ENCODE results near the gene PPP2R3C. TPM values are rescaled to one million over a fixed set of nuclear protein-coding genes. Genes with fewer than 3 reads are reported as not detected.
"Not testable (repeated sequence)": the region's sequence is repeated elsewhere in the genome, so short reads cannot be mapped to it uniquely, and the experiment has no call there.

The PPP2R3C gene
- total RNA-seq, 2 donors from 2014 or later = 24.4 to 24.6 TPM

- DNase-seq (no peak), ATAC-seq (no peak)
- intact Hi-C loops (cut with DNase I) = no loop called here
Observed at GRCh38 chr14:35073486-35073885, 48.3 kb downstream of the PPP2R3C start.

DNA sequence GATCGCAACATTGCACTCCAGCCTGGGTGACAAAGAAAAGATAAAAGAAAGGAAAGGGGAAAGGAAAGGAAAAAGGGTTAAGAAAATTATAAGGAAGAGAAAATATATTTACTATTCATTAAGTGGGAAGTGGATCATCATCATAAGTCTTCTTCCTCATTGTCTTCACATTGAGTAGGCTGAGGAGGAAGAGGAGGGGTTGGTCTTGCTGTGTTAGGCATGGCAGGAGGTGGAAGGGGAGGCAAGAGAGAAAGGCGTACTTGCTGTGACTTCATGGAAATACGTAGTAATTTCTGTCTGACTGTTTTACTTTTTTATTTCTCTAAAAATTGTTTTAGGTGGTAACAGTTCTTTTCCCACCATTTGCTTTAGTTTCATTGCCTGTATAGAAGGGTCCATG is 49.6 kb downstream of the PPP2R3C start:
- ATAC-seq = no peak
- intact Hi-C loops (cut with DNase I) = no loop called here
- DNase-seq = no peak

GRCh38 chr14:35068238-35069012 is 53.4 kb downstream of the PPP2R3C start:
- DNase-seq = no peak
- intact Hi-C loops (cut with DNase I) = no loop called here
- no peak for ATAC-seq

- DNase-seq; ATAC-seq; intact Hi-C loops (cut with DNase I): not testable (repeated sequence)
Observed at GRCh38 chr14:35065731-35066130, 56.1 kb downstream of the PPP2R3C start.

DNA sequence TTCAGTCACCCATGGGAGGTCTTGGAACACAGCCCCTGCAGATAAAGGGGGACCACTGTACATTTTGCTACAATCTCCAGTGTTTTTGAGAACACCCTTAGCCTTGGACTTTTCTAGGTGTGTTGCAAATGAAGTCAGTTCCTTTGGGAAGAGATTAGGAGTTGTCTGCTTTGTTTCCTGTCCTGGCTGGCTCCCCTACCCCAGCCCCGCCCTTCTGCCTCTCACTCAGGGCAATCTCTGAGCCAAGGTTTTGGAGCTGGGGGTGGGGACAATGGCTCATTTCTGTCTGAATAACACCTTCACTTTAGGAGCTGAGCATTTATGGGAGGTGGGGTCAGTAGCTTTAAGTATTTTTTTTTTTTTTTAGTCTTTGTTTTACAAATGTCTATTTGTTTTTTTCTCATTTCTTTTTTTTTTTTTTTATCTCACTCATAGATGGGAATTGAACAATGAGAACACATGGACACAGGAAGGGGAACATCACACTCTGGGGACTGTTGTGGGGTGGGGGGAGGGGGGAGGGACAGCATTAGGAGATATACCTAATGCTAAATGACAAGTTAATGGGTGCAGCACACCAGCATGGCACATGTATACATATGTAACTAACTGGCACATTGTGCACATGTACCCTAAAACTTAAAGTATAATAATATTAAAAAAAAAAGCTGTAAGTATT is 60.5 kb downstream of the PPP2R3C start:
- intact Hi-C loops (cut with DNase I) = not testable (repeated sequence)
- peak; percentile 74 to 91 for ATAC-seq
- peak; percentile 76 for DNase-seq

DNA sequence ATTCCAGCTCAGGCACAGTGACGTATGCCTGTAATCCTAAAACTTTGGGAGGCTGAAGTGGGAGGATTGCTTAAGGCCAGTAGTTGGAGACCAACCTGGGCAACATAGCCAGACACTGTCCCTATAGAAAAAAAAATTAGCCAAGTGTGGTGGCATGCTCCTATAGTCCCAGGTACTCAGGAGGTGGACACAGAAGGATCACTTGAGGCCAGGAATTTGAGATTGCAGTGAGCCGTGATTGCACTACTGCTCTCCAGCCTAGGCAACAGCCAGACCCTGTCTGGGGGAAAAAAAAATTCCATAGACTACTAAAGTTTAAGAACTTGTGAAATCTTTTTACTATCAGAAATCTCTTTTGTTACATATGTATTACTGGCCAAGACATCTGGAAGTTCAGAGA is 69.2 kb downstream of the PPP2R3C start:
- intact Hi-C loops (cut with DNase I) = no loop called here
- DNase-seq (no peak), ATAC-seq (no peak)

- no peak for ATAC-seq
- intact Hi-C loops (cut with DNase I) = no loop called here
- DNase-seq = no peak
Observed at GRCh38 chr14:35051796-35052195, 70.0 kb downstream of the PPP2R3C start.

DNA sequence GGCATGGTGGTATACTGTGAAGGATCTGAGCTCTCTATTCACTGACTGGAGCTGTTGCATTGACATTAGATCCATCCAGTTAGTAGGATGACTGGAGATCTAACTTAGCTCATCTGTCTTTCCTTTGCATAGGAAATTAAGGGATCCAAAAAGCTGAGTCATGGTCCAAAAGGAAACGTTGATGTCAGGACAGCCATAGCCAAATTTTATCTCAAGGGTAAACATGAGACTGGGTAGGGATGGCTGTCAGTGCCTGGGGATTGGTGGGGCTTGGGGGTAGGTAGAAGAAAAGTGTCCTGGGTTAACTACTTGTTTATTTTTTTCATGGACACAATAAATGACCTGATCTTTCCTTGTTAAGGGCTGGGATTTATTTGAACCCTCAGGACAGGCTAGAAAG is 71.1 kb downstream of the PPP2R3C start:
- intact Hi-C loops (cut with DNase I) = no loop called here
- DNase-seq (no peak), ATAC-seq (peak in 1 of 2 donors; percentile 25)

DNA sequence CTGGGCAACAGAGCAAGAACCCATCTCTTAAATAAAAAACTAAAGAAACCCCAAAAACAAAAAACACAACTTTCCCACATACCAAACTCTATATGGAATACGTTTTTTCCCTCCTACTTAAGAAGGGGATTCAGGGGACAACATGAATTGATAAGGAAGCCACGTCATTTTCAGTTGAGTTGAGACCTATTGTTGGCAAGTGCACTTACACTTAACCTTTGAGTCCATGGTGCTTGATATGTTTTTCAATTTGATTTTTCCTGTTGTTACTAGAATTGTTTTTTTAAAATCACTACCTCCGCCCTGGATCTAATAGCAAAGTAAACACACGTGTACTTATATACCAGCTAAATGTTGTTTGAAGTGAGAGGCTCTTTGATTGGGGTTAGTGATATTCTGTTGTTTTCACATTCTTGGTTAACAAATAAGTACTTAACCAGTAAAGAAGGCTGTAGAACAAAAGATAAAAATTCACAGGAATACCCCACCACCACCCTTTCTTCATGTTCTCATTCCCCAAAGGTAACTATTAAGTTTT is 73.7 kb downstream of the PPP2R3C start:
- DNase-seq (no peak), ATAC-seq (no peak)
- intact Hi-C loops (cut with DNase I) = loop anchor here in 1 of 2 donors (2.0 to 5.0 kb wide), 3 partner anchors 73 to 359 kb away; partner anchors contain the start of gene PPP2R3C

GRCh38 chr14:35046751-35047536 is 74.8 kb downstream of the PPP2R3C start:
- ATAC-seq (peak; percentile 8 to 40), DNase-seq (peak; percentile 59)
- intact Hi-C loops (cut with DNase I) = loop anchor here in 1 of 2 donors (2.0 to 5.0 kb wide), 3 partner anchors 74 to 360 kb away; partner anchors contain the start of gene PPP2R3C

- intact Hi-C loops (cut with DNase I) = loop anchor here in 1 of 2 donors (2.0 to 5.0 kb wide), 3 partner anchors 75 to 361 kb away; partner anchors contain the start of gene PPP2R3C
- peak; percentile 98 to 99 for ATAC-seq
- DNase-seq = peak; percentile 99
Observed at GRCh38 chr14:35046048-35046750, 75.6 kb downstream of the PPP2R3C start, which contains the start of gene FAM177A1. Gene FAM177A1, plus strand, starts transcription at chr14:35046272. Its CDS starts 192 bp downstream, at chr14:35046464.

- intact Hi-C loops (cut with DNase I) = loop anchor here in 1 of 2 donors (2.0 to 5.0 kb wide), 3 partner anchors 75 to 362 kb away; partner anchors contain the start of gene PPP2R3C
- DNase-seq (no peak), ATAC-seq (no peak)
Observed at GRCh38 chr14:35045798-35046047, 76.1 kb downstream of the PPP2R3C start.

- intact Hi-C loops (cut with DNase I) = loop anchor here in 1 of 2 donors (5.0 kb wide), 2 partner anchors 173 to 362 kb away; no protein-coding TSS in a partner anchor
- DNase-seq (no peak), ATAC-seq (peak in 1 of 2 donors; percentile 3)
Observed at GRCh38 chr14:35044939-35045797, 76.6 kb downstream of the PPP2R3C start.

- DNase-seq = no peak
- ATAC-seq = no peak
- intact Hi-C loops (cut with DNase I) = no loop called here
Observed at GRCh38 chr14:35043046-35043445, 78.7 kb downstream of the PPP2R3C start.

- DNase-seq (no peak), ATAC-seq (no peak)
- intact Hi-C loops (cut with DNase I) = no loop called here
Observed at GRCh38 chr14:35042632-35043031, 79.2 kb downstream of the PPP2R3C start.

DNA sequence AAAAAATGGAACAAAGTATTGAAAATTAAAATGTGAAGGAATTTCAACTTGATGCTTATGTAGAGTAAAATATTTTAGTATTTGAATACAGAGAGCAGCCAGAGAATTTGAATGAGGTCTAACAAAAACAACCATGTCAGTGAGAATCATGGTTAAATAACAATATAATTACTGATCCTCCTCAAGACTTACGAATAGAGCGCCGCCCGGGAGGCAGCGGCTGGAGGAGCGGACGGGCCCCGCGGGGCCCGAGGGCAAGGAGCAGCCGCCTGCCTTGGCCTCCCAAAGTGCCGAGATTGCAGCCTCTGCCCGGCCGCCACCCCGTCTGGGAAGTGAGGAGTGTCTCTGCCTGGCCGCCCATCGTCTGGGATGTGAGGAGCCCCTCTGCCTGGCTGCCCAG is 83.5 kb downstream of the PPP2R3C start:
- intact Hi-C loops (cut with DNase I); ATAC-seq; DNase-seq: not testable (repeated sequence)
